NOMO-1 treated with dmso at 0.1 percent for 144 hours (cell line): ENCODE data around the gene GBGT1.
"Not testable (repeated sequence)": the region's sequence is repeated elsewhere in the genome, so short reads cannot be mapped to it uniquely, and the experiment has no call there.

Experiments
- DNase-seq: peaks from one replicate; lab custom pipeline; 2025; ENCODE audit not compliant: unreplicated experiment; lab: John Stamatoyannopoulos, UW

The GBGT1 gene

GRCh38 chr9:133199648-133200321, 36.1 kb upstream of the GBGT1 start:
- no peak for DNase-seq

DNA sequence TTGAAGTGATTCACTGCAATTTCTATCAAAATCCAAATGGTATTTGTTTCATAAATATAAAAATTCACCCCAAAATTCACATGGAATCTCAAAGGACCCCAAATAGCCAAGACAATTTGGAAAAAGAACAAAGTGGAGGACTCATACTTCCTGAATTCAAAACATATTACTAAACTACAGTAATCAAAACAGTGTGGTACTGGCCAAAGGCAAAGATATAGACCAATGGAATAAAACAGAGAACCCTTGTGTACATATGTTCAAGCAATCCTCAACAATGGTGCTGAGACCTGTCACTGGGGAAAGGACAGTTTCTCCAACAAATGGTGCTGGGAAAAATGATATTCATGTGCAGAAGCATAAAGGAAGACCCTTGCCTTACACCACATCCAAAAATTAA, 31.3 kb upstream of the GBGT1 start:
- DNase-seq: no peak

GRCh38 chr9:133194597-133194996, 30.9 kb upstream of the GBGT1 start:
- DNase-seq: no peak

DNA sequence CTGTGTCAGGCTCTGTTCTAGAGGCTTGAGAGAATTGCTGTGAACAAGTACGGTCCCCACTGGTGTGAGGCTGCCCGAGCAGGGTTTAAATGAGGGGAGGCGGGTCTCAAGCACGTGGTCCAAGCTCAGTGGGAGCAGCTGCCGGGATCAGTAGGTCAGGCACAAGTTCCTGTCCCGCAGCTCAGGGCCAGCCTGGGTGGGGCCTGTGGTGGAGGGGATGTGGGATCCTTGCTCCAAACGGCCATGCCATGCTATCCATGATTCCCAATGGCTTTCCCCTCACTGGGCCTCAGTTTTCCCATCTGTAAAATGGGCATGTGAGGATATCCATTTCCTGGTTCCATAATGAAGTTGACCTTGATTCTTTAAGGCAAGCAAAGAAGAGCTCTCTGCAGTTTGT, 28.3 kb upstream of the GBGT1 start:
- no peak for DNase-seq

- DNase-seq: no peak
Measured at GRCh38 chr9:133189826-133190225, 26.1 kb upstream of the GBGT1 start.

- no peak for DNase-seq
Measured at GRCh38 chr9:133188843-133189180, 25.1 kb upstream of the GBGT1 start.

DNA sequence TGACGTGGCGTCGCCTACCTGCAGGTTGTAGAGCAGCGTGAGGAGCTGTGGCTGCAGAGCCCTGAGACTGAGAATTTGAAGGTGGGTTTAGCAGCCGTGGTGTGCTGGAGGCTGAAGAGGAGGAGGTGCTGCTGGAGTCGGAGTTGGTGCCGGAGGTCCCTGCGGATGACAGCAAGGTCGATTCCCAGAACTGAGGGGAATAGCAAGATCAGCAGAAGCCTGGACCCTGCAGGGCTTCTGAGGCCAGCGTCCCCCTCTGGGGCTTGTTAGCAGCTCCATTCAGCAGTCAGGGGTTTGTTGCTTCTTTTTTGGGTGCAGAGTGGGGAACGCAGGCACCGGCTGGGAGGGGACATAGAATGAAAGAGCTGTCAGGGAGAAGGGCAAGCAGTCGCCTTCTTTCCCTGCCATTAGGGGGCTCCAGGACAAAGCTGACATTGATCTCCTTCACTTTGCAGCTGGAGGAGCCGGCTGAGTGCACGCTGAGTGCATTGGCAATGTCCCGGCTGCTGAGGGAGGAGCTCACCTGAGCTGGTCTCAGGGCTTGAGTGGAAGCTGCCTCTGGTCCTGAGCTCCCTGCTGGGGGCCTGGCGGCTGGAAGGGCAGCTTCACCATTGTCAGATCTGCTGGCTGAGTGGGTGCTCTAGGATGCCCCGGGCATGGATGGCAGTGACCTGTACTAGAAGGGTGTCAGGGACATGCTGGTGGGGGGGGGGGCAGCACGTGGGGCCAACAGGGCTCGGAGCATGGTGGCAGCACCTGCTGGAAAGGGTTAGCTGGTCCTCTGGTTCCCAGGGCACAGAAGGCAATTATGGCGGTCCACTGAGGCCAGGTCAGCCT, 24.5 kb upstream of the GBGT1 start:
- no peak for DNase-seq

- DNase-seq: no peak
Measured at GRCh38 chr9:133187561-133188005, 23.9 kb upstream of the GBGT1 start.

GRCh38 chr9:133186736-133187135, 23.0 kb upstream of the GBGT1 start:
- DNase-seq: no peak

DNA sequence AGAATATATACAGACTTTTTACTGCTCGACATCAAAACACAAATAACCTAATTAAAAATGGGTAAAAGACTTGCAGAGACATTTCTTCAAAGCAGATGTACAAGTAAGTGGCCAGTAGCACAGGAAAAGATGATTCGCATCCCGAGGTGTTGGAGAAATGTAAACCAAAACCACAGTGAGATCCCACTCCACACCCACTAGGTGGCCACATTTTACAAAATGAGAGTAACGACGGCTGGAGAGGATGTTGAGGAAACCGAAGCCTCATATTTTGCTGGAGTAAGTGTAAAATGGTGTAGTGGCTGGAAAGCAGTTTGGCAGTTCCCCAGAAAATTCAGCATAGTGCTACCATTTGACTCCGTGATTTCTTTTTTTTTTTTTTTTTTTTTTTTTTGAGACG, 21.3 kb upstream of the GBGT1 start:
- DNase-seq: peak; percentile 52

- DNase-seq: no peak
Measured at GRCh38 chr9:133182151-133182550, 18.4 kb upstream of the GBGT1 start.

DNA sequence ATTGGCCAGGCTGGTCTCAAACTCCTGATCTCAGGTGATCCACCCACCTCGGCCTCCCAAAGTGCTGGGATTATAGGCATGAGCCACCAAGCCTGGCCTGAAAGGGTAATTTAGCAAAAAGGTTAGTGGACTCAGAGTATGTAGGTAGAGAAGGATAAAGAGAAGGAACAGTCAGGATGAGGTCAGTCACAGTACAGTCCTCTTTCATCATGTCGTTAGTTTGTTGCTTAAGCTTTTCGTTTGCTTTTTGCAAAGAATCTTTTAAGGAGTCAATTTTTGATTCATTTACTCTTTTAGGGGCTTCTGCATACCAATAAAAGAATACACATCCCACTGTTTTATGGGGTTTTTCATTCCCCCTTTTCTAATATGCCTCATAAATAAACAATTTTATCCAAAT, 17.8 kb upstream of the GBGT1 start:
- DNase-seq: no peak

DNA sequence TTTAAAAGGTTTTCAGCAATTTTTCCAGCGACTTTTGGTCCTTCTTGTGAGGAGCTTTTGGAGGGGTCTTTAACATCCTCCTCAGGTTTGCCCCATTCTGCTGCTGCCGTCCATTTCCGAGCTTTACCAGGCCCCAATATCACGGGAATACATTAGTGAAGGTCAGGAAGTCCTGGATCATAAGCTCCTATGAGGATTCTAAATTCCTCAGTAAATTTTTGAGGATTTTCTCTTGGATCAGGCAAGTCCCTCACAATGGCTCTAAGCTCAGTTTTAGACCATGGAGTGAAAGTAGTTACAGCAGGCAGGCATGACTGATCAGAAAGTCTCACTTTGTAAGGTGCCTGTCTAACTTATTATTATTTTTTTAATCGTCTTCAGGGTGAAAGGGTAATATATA, 17.2 kb upstream of the GBGT1 start:
- no peak for DNase-seq

GRCh38 chr9:133173056-133173455, 9.3 kb upstream of the GBGT1 start:
- no peak for DNase-seq

- DNase-seq: no peak
Measured at GRCh38 chr9:133171161-133171961, 7.6 kb upstream of the GBGT1 start.

GRCh38 chr9:133170716-133171115, 7.0 kb upstream of the GBGT1 start:
- no peak for DNase-seq

DNA sequence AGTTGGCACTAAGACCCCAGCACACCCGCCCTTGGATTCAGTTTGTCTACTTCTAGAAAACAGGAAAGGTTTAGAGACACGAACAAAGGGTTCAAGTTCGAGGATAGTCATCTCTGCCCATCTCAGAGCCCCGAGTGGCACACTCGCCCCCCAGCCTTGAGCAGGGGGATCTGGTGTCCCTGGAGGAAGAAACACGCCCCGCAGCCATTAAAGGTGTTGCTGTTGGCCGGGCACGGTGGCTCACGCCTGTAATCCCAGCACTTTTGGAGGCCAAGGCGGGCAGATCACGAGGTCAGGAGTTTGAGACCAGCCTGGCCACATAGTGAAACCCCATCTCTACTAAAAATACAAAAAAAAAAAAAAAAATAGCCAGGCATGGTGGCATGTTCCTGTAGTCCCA, 6.0 kb upstream of the GBGT1 start:
- not testable (repeated sequence) for DNase-seq

GRCh38 chr9:133169102-133169501, 5.4 kb upstream of the GBGT1 start:
- DNase-seq: no peak

- DNase-seq: no peak
Measured at GRCh38 chr9:133168432-133168831, 4.7 kb upstream of the GBGT1 start.

DNA sequence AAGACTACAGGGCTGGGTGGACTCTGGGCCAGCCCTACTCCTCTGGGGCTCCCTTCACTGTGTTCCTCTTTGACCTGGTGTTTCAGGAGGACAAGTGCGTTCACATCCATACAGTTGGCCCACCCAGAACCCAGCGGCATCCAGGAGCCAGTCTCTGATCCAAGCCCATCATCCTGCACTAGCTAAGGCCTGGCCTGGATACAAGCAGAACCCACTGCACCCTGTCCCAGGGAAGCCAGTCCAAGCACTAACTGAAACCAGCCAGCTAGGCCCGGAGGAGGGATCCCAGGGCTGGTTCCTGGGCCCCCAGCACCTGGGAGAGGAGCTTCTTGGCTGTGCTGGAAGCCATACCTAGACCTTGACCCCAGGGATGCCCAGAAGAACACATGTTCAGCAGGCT, 4.1 kb upstream of the GBGT1 start:
- DNase-seq: no peak

DNA sequence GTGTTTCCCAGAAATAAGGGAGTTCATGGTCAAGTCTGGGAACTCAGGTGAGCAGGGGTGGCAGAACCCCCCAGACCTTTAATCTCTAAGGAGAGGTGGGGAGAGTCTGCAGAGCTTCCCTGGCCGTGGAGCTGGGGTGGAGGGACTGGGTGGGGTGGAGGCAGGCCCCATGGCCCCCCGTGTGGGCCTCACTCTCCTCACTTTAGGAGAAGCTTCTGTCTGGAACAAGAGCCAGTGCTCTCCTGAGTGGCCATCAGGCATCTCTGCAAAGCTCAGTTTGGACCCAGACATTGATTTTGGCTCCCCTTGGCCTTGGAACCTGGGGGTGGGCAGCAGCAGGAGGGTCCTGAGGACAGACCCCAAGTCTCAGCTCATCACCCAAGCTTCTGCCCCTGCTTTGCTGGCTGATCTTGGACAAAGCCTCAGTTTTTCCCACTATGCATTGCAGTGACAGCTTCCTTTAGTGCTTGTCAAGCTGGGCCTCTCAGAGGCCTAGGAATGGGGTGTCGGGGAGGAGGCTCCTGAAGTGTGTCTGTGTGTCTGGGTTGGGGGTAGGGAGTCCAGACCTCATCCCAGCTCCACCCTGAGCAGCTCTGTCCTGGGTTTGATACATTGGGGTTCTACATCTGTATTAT, 3.5 kb upstream of the GBGT1 start:
- no peak for DNase-seq
